ENCODE results near the gene GDI1.

GRCh38 chrX:154404625-154405192 lies 32.2 kb upstream of the GDI1 start:
- TF ChIP-seq, protein P1, sequence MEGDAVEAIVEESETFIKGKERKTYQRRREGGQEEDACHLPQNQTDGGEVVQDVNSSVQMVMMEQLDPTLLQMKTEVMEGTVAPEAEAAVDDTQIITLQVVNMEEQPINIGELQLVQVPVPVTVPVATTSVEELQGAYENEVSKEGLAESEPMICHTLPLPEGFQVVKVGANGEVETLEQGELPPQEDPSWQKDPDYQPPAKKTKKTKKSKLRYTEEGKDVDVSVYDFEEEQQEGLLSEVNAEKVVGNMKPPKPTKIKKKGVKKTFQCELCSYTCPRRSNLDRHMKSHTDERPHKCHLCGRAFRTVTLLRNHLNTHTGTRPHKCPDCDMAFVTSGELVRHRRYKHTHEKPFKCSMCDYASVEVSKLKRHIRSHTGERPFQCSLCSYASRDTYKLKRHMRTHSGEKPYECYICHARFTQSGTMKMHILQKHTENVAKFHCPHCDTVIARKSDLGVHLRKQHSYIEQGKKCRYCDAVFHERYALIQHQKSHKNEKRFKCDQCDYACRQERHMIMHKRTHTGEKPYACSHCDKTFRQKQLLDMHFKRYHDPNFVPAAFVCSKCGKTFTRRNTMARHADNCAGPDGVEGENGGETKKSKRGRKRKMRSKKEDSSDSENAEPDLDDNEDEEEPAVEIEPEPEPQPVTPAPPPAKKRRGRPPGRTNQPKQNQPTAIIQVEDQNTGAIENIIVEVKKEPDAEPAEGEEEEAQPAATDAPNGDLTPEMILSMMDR (IDR thresholded peaks at IDR 0.05) = no peak
- no peak for TF ChIP-seq POLR2A (IDR thresholded peaks at IDR 0.05)

All from body of pancreas (tissue), 4 donors.